AG09309 (cell line): ENCODE results near the gene CAPN15.

Experiments
- DNase-seq: peaks from one replicate; pipeline ENCODE4 v3.0.0-alpha.2; 2010; ENCODE audit warnings: low read depth
- H3K4me3 ChIP-seq: 2 replicates; pipeline ENCODE4 v1.5.1; 2011; ENCODE audit warnings: mild to moderate bottlenecking, low read depth, low read length, moderate library complexity; ENCODE audit not compliant: control insufficient read depth
- CTCF ChIP-seq: IDR thresholded peaks from 2 replicates; pipeline ENCODE4 v1.5.1; 2011; ENCODE audit warnings: mild to moderate bottlenecking, low read depth, low read length, inconsistent platforms; ENCODE audit not compliant: insufficient read depth, control insufficient read depth; ENCODE audit errors: missing control alignments

Gene CAPN15

DNA sequence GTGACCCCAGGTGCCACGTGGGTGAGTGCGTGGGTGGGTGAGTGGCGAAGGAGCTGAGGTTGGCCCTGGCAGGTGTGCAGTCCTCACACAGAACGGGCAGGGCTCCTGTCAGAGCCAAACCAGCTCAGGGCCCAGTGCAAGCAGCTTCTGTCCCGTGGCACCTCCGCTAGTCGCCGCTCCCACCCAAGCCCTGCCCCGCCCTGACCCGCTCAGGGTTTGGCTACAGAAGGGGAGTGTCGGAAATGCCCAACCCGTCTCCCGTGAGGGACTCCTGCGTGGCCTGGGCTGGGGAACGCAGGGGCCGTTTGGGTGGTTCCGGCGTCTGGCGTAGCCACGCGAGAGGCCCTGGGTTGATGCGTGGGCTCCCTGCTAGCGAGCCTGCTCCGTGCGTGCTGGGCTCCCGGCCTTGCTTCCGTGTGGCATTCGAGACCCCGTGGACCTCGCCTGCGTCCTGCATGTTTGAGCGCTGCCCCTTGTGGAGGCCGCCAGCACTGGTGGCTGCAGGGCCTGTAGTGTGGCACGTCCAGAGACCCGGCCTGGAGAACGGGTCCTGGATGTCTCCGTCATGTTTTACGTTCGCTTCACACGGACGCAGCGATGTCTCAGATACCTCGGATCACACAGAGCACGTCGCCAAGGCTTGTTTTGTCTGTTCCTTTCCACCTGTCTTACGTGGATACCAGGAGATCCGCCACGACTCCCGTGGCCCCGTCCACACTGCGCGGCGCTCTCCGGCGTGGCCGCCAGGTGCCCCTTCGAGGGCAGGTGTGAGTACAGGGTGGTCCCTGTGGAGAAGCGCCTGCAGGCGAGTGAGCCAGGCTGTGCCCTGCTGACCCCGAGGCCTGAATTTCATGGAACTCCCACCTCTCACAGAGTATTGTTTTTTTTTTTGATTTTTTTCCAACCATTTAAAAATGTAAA is 10.2 kb downstream of the CAPN15 start:
- H3K4me3 ChIP-seq = no peak overlapping the region
- no peak for TF ChIP-seq CTCF
- no peak for DNase-seq

DNA sequence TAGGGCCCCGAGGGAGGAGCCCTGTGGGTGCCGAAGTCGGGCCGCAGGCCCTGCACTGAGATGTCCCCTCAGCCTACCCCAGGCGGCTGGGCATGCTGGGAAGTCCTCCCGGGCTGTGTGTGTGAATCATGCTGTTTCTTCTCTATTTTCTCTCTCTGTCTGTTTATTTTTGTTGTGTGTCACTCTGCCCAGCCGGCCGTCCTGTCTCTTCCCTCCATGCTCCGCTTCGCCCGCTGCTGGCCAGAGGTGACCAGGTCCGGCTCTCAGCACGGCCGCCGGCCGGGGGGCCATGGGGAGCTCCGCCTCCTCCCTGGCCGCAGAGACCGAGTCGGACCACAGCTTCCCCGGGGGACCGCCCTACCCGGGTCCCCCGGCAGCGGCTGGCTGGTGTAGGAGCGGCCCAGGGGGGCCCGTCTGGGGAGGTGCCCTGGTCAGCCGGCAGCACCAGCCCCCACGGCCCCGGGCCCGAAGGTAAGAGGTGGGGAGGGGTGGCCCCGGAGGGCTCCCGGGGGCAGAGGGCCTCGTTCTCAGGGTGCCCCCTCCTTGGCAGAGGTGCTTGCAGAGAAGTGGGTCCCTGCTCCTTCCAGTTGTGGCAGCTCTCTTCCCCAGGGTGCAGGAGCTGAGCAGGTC is 12.5 kb downstream of the CAPN15 start:
- TF ChIP-seq CTCF = peak; percentile 4
- DNase-seq = no peak
- H3K4me3 ChIP-seq = no peak overlapping the region

GRCh38 chr16:540645-541340 is 13.3 kb downstream of the CAPN15 start:
- no peak for DNase-seq
- H3K4me3 ChIP-seq = no peak overlapping the region
- TF ChIP-seq CTCF = no peak

- no peak for DNase-seq
- no peak overlapping the region for H3K4me3 ChIP-seq
- no peak for TF ChIP-seq CTCF
Measured at GRCh38 chr16:543301-544164, 16.0 kb downstream of the CAPN15 start.

DNA sequence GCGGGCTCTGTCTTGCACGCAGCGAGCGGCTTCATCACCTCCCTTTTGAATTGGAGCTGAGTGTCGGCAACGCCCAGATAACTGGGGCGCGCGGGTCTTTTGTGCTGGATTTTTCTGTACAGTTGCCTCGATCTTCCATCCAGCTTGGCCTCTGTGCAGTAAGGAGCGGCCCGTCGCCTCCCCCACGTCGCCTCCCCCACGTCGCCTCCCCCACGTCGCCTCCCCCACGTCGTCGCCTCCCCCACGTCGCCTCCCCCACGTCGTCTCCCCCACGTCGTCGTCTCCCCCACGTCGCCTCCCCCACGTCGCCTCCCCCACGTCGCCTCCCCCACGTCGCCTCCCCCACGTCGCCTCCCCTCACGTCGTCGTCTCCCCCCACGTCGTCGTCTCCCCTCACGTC is 17.0 kb downstream of the CAPN15 start:
- no peak overlapping the region for H3K4me3 ChIP-seq
- DNase-seq = no peak
- TF ChIP-seq CTCF = no peak
